ENCODE results near the gene MME. TPM values are rescaled to one million over a fixed set of nuclear protein-coding genes. Genes with fewer than 3 reads are reported as not detected.
A peak's percentile ranks its signal among the peaks of the same experiment; 100 is the strongest.

Gene MME
- total RNA-seq, 1 donor = 102 TPM

DNA sequence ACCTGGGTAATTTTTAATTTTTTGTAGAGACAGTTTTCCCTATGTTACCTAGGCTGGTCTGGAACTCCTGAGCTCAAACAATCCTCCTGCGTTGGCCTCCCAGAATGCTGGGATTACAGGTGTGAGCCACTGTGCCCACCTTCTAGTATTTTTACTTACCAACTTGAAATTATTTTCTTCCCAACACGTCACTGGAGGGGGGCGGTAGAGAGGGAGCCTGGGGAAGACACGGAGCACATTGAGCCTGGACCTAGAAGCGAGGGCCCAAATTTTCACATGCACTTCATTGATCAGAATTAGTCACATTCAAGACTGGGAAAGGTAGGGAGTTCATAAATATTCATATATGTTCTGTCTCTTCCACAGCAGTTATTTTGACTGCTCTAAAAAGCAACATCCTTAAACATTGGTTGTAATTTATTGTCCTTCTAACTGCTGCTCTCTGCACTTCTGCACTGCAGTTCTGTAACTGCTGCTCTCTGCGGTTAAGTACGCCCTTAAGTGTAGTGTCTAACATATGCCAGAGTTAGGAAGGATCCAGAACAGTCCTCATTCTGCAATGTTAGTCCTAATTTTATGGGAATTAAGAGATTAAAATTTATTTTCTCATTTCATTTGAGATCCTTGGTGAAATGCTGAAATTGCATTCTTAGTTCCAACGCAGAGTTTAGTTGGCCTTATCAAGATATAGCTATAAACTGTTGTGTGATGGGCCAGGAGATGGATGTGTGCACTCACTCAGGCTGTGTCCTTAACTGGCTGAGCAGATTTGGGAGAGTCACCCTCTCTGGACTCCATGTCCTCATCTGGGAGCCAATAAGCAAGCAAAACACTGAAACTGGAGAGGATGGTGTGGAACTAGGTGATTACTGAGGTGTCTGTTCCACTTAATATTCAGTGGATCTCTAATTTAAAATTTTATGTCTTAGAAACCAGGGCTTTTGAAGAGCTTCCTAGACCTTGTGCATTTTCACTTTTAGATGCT is 115.1 kb downstream of the MME start:
- TF ChIP-seq, protein P1, sequence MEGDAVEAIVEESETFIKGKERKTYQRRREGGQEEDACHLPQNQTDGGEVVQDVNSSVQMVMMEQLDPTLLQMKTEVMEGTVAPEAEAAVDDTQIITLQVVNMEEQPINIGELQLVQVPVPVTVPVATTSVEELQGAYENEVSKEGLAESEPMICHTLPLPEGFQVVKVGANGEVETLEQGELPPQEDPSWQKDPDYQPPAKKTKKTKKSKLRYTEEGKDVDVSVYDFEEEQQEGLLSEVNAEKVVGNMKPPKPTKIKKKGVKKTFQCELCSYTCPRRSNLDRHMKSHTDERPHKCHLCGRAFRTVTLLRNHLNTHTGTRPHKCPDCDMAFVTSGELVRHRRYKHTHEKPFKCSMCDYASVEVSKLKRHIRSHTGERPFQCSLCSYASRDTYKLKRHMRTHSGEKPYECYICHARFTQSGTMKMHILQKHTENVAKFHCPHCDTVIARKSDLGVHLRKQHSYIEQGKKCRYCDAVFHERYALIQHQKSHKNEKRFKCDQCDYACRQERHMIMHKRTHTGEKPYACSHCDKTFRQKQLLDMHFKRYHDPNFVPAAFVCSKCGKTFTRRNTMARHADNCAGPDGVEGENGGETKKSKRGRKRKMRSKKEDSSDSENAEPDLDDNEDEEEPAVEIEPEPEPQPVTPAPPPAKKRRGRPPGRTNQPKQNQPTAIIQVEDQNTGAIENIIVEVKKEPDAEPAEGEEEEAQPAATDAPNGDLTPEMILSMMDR (IDR thresholded peaks at IDR 0.05; ENCODE audit: extremely low read depth, low read depth, low read length) = no peak
- no peaks in the 10 kb centered on the region for H3K4me1 ChIP-seq (ENCODE audit: insufficient read depth, low read length)
- no peak overlapping the region for H3K27ac ChIP-seq (ENCODE audit: low read depth, low read length)
- no peaks in the 10 kb centered on the region for H3K36me3 ChIP-seq (ENCODE audit: insufficient read depth, low read length)
- no peaks in the 10 kb centered on the region for H3K27me3 ChIP-seq (ENCODE audit: insufficient read depth, low read length)
- H3K4me2 ChIP-seq (ENCODE audit: insufficient read depth, low read length) = no peak overlapping the region
- H3K4me3 ChIP-seq (ENCODE audit: insufficient read depth, low read length) = no peak overlapping the region
- DNase-seq (ENCODE audit: insufficient read length, low spot score, missing footprints) = peak; percentile 13
- no peaks in the 10 kb centered on the region for H4K20me1 ChIP-seq (ENCODE audit: insufficient read depth, low read length)
- no peaks in the 10 kb centered on the region for H3K79me2 ChIP-seq (ENCODE audit: insufficient read depth, low read length)
- no peak overlapping the region for H2AFZ ChIP-seq (ENCODE audit: low read length)
- no peaks in the 10 kb centered on the region for H3K9me3 ChIP-seq (ENCODE audit: low read depth, low read length)

DNA sequence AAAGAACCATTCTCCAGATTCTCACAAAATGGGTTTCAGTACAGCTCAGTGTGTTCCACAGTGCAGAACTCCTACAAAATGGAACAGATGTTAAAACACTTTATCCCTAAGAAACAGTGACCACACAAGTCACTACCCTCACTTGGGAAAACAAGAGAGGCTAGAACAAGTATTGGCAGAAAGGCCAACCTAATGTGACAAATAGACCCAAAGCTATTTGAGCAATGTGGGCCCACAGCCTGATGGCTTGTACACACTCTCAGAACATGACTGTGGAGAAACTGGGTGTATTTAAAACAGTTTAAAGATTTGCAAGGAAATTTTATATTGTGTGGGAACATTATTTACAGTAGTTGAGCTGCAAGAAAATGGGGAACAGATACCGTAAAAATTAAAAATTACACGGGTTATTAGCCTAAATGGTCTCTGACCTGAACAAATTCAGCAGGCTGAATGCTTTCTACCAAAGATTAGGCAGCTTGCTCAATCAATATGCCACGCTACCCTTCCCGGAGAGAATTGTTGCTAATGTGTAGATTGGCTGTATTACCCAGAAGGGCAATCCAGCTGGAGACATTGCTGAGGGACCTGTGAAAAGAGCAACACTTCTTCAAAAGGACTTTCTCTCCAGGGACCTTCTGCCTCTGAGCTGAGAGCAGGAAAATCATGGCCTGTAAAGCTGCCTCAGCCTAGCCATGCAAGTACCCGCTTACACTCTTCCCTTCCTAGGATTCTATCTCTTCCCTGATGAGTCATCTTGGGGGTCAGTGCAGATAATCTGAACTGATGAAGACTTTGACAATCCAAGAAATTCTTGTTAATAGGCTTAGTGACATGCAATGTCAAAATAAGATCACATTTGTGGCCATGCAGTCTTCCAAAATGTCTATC is 116.3 kb downstream of the MME start:
- DNase-seq (ENCODE audit: insufficient read length, low spot score, missing footprints) = peak; percentile 49
- no peak overlapping the region for H3K4me3 ChIP-seq (ENCODE audit: insufficient read depth, low read length)
- H4K20me1 ChIP-seq (ENCODE audit: insufficient read depth, low read length) = no peaks in the 10 kb centered on the region
- H3K4me1 ChIP-seq (ENCODE audit: insufficient read depth, low read length) = no peaks in the 10 kb centered on the region
- TF ChIP-seq, protein P1 (IDR thresholded peaks at IDR 0.05; ENCODE audit: extremely low read depth, low read depth, low read length) = no peak
- H3K36me3 ChIP-seq (ENCODE audit: insufficient read depth, low read length) = no peaks in the 10 kb centered on the region
- no peak overlapping the region for H2AFZ ChIP-seq (ENCODE audit: low read length)
- no peak overlapping the region for H3K27ac ChIP-seq (ENCODE audit: low read depth, low read length)
- no peaks in the 10 kb centered on the region for H3K27me3 ChIP-seq (ENCODE audit: insufficient read depth, low read length)
- H3K4me2 ChIP-seq (ENCODE audit: insufficient read depth, low read length) = no peak overlapping the region
- no peaks in the 10 kb centered on the region for H3K9me3 ChIP-seq (ENCODE audit: low read depth, low read length)
- H3K79me2 ChIP-seq (ENCODE audit: insufficient read depth, low read length) = no peaks in the 10 kb centered on the region

DNA sequence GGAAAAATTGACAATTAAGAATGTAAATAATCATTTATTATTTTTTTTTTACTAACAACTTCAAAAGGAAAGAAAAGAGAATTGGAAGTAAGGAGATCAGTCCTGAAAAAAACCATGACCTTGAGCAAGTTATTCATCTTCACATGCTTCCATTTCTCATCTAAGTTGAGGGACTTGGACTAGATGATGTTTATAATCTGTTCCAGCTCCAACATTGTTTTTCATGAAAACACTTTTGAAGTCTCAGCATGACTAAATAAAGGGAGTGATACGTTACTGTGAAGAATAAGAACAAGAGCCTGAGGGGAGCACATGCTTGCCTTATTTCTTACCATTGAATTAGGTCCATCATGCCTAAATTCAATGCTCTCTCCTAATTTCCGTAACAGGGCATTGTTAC is 117.7 kb downstream of the MME start:
- H3K79me2 ChIP-seq (ENCODE audit: insufficient read depth, low read length) = no peaks in the 10 kb centered on the region
- no peaks in the 10 kb centered on the region for H3K9me3 ChIP-seq (ENCODE audit: low read depth, low read length)
- no peak overlapping the region for H3K4me2 ChIP-seq (ENCODE audit: insufficient read depth, low read length)
- H4K20me1 ChIP-seq (ENCODE audit: insufficient read depth, low read length) = no peaks in the 10 kb centered on the region
- no peaks in the 10 kb centered on the region for H3K36me3 ChIP-seq (ENCODE audit: insufficient read depth, low read length)
- H3K4me1 ChIP-seq (ENCODE audit: insufficient read depth, low read length) = no peaks in the 10 kb centered on the region
- no peak overlapping the region for H3K27ac ChIP-seq (ENCODE audit: low read depth, low read length)
- no peak overlapping the region for H3K4me3 ChIP-seq (ENCODE audit: insufficient read depth, low read length)
- no peaks in the 10 kb centered on the region for H3K27me3 ChIP-seq (ENCODE audit: insufficient read depth, low read length)
- no peak for DNase-seq (ENCODE audit: insufficient read length, low spot score, missing footprints)
- H2AFZ ChIP-seq (ENCODE audit: low read length) = no peak overlapping the region
- TF ChIP-seq, protein P1 (IDR thresholded peaks at IDR 0.05; ENCODE audit: extremely low read depth, low read depth, low read length) = no peak
